ENCODE results near the gene SLC6A6.

The SLC6A6 gene

GRCh38 chr3:14473411-14473891 is 71.0 kb downstream of the SLC6A6 start:
- DNase-seq, result no peak

DNA sequence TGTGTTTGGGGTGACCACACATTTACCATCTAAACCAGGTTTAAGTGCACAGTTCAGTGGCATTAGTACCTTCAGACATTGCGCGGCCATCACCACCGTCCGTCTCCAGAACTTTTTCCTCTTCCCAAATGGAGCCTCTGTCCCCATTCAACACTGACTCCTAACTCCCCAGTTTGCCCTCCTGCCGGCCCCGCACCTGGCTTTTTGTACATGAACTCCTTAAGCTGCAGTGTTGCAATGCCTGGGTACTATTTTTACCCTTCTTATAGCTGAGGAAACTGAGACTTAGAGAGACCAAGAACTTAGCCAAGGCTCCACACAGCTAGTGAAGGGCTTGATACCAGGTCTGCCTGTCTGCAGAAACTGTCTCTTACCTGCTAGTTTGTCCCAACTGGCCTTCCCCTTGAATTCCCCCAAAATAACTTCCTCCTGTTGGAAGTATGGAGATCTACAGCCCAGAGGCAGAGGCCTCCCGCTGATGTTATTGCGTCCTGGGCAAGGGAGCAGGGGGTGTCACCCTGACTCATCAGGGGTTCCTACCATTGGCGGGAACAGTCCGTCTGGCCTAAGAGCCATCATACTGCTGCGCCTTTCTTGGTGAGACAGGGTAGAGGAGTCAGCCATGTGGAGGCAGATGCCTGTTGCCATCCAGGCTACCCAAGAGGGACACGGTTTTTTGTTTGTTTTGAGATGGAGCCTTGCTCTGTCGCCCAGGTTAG is 72.1 kb downstream of the SLC6A6 start:
- DNase-seq, result no peak

DNA sequence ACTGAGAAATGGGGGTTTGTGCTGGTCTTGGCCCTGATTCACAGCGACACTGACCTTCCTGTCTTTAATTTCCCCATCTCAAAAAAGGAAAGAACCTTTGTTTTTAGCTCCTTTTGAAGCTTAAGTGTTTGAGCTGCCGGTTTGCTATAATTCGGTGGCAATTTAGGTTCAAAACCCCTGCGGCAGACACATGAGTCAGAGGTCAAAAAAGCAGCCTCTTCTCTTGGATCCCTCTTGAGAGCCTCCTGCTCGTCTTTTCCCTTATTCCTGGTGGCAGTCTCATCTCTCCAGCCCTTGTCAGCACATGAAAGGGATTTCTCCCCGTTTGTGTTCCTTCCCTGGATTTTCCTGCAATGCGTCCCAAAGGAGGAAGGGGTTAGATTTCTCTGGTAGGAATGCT is 73.2 kb downstream of the SLC6A6 start:
- DNase-seq, result no peak

GRCh38 chr3:14476583-14477265 is 74.3 kb downstream of the SLC6A6 start:
- DNase-seq, result no peak

DNA sequence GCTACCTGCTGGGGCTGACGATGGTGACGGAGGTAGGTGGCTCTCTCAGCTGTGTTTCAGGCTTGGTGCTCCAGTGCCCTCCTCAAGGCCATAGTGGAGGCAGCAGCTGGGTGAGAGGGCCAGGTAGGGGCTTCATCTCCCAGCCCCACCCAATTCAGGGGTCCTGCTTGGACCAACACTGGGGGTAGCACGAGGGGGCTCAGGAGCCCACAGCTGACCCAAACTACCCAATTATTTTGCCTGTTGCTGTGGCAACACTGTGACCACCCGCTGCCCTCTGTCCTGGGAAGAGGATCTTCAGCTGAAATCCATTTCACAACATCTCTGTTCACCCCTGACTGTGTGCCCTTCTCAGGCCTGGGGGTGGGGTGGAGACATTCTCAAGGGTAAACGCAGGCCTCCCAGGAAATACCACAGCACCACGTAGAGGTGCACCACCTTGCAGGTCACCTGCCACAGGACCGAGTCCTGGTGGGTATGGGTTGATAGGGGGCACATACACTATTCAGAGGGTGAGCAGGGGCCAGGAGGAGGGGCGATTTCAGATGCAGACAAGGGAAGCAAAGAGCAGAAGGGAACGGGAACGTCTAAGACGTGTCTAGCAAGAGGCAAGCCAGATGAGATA is 75.0 kb downstream of the SLC6A6 start:
- DNase-seq, result no peak

- DNase-seq, result no peak
Observed at GRCh38 chr3:14478956-14479550, 76.6 kb downstream of the SLC6A6 start.

GRCh38 chr3:14479591-14479990 is 77.2 kb downstream of the SLC6A6 start:
- no peak for DNase-seq

- no peak for DNase-seq
Observed at GRCh38 chr3:14480207-14481017, 78.0 kb downstream of the SLC6A6 start.

DNA sequence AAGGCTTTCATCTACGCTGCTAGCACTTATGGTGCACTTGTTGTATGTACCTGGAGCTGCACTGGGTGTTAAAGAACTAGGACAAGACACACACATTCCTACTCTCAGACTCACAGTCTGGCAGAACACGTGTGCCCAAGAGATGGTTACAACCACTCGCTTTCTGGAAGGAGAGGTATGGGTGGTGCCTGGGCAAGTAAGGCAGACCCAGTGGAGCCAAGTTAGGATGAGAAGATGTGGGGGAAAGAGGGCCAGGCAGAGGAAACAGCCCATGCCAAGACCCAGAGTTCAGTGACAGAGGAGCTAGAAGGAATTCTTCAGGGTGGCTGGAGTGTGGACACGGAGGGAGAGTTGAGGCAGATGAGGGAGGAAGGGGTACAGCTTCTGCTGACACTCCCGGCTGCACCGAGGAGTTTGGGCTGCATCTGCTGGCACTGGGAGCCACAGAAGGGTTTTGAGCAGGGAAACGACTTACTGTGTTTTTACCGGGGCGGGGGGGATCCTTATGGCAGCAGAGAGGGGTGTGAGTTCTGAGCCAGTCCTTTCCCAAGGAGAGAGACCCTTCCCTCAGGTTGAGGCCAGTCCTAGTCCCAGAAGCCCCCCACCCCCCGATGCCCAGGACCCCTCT is 78.7 kb downstream of the SLC6A6 start:
- no peak for DNase-seq

DNA sequence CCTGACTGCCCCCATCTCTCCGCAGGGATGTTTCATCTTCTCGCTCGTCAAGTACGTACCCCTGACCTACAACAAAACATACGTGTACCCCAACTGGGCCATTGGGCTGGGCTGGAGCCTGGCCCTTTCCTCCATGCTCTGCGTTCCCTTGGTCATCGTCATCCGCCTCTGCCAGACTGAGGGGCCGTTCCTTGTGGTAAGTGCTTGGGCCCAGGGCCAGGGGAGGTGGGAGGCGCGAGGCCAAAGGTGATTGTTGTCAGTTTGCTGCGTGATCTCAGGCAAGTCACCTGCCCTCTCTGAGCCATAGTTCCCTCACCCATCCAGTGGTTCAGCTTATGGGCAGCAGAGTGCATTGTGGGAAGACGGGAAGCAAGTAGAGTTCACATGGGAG is 79.2 kb downstream of the SLC6A6 start:
- DNase-seq, result no peak

DNA sequence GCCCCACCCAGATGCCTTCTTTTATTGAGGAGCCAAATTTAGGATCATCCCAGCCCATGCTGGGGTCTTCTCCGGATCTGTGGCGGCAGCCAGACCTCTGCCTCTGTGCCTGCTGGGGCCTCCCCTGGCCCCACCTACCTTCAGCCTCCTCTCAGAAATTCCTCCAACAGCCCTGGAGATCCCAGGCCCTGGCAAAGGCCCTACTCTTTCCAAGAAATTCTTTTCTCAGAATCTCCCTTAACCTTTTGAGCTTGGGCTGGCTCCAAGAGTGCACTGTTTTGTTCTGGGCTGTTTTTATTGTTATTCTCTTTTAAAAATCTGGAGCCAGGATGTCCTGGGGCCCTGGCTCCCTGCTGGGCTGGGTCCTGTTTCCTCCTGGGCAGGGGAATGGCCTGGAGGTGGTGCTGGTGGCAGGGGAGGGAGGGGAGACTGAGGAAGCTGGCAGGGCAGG is 79.9 kb downstream of the SLC6A6 start:
- DNase-seq, result no peak

- DNase-seq, result no peak
Observed at GRCh38 chr3:14483286-14483685, 80.9 kb downstream of the SLC6A6 start.

DNA sequence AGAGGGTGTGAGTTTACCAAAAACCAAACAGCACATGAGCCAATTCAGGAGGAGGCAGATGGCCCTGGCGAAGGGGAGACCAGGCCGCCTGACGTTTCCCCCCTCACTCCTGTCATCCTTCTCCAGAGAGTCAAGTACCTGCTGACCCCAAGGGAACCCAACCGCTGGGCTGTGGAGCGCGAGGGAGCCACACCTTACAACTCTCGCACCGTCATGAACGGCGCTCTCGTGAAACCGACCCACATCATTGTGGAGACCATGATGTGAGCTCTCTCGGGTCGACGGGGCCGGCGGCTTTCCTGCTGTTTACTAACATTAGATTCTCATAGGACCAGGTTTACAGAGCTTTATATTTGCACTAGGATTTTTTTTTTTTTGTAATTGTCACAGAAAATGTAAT is 82.3 kb downstream of the SLC6A6 start:
- no peak for DNase-seq

DNA sequence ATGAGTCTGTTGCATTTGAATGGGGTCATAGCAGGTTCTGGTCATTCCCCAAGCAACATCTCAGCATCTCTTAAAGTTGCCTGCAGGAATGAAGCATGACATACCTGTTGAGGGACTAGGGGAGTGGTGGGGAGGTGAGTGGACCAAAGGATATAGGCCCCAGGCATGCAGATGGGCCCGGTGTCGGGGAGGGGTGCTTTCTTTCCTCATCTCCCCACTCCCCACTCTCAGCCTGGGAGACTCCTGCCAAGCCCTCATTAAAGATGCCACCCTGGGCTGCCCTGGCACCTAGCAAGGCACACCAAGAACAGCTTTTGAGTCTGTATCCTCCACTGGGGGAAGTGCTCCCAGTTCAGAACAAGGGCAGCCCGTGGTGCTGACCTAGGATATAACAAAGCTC is 83.6 kb downstream of the SLC6A6 start:
- no peak for DNase-seq

GRCh38 chr3:14486460-14486859 is 84.1 kb downstream of the SLC6A6 start:
- no peak for DNase-seq

GRCh38 chr3:14487086-14487485 is 84.7 kb downstream of the SLC6A6 start:
- DNase-seq, result no peak

DNA sequence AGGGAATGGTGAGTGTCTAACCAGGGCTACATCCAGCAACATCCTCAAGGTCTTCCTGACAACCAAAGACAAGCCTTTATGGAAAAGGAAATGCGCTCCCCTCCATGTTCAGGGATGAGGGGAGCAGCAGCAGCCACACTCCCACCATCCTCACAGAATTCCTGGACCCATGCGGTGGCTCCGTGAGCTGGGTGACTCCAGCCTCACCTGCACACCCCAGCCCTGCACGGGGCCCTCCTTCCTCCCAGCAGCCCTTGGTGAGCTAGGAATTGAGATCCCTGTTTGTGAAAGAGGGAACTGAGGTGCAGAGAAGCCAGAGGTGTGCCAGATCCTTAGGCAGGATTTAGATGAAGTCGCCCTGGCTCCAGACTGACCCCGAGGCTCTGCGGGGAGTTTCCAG is 85.4 kb downstream of the SLC6A6 start:
- DNase-seq, result no peak

GRCh38 chr3:14488286-14489041 is 86.1 kb downstream of the SLC6A6 start:
- DNase-seq, result no peak

DNA sequence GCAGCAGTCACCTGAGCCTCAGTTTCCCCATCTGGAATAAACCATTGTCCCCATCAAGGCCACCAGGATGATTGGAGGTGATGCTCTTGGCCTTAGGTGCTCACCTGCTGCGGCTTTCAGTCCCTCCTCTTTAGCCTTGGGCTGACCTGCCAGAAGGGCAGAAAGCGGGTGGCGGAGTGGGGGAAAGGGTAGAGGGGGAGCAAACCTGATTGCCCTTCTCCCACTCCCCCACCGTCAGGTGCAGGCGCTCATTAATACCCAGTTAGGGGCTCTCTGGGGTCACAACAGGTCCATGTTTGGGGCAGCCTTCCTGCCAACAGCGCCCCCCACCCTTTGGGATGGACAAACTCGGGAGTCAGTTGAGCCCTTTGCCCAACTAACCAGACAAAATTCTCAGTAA is 87.2 kb downstream of the SLC6A6 start:
- DNase-seq, result no peak

- no peak for DNase-seq
Observed at GRCh38 chr3:14490255-14490654, 87.8 kb downstream of the SLC6A6 start.

DNA sequence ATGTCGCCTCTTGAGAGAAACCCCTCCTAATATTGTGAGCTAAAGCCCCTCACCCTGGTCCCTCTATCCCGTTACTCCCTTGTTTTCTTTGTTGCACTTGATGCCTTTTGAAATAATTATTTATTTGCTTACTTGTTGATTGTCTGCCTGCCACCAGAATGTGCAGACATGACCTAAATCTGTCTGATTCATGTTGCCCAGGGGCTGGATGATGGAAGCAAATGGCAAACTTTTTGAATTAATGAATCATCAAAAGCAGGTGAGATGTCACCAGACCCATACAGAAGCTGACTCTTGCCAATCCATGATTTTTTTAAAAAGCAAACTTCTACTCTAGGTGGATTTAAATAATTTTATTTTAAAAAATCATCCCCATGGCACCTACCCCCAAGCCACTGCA is 88.4 kb downstream of the SLC6A6 start:
- no peak for DNase-seq
